T-helper 22 cell (primary cell): ENCODE results near the gene BRD7.

Source experiments
- DNase-seq: peaks from one replicate; pipeline ENCODE4 v3.0.0-alpha.2; 2020; ENCODE audit warnings: low read depth

BRD7 gene

DNA sequence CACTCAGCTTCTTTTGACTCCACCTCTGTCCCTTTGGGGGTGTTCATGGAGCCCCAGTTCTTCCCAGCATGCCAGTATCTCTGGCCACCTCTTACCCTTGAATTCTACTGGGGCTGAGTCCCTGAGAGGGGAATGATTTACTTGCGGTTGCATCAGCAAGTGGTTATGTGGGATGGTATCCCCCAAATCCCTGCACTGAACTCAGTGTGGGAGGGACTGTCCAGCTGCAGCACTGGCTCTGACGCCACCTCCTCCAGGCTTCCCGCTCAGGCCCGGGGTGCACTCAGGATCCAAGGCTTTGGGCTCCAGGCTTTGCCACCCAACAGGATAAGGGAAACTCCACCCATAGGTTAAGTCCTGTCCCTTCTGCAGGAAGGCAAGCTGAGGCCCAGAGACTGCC, 21.1 kb upstream of the BRD7 start:
- no peak for DNase-seq

DNA sequence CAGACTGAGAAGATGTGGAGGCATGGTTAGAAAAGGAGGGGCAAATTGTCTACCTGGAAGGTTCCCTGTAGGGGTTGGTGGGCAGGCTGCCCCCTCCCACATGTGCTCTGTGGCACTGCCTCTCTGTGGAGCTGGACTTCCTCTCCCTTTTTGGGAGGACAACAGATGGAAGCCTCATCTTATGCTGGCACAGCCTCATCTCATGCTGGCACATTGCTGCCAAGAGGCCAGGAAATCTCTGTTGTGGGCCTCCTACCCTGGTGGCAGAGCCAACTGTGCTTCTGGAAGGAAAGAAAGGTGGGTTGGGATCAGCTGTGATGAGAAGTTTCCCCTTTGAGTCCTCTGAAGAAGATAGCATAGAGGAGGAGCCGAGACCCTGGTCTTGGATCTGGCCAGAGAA, 19.7 kb upstream of the BRD7 start:
- DNase-seq = no peak

DNA sequence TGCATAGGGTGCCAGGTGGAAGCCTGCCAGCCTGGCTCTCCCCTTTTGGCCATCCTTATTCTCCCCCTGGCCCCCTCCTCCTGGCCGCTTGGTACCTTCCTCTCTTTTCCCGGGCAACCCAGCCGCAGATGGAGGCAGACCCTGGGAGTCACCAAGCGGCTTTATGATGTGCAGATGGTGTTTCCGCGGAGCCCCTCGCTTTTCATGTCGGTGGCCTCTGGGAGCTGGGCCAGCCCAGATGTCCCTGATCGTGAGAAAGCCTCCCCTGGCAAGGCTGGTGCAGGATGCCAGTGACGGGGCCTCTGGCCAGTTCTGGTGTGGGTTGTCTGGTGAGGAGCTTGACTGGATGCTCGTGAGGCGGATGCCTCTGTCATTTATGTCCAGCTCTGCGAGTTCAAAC, 18.0 kb upstream of the BRD7 start:
- DNase-seq = no peak

DNA sequence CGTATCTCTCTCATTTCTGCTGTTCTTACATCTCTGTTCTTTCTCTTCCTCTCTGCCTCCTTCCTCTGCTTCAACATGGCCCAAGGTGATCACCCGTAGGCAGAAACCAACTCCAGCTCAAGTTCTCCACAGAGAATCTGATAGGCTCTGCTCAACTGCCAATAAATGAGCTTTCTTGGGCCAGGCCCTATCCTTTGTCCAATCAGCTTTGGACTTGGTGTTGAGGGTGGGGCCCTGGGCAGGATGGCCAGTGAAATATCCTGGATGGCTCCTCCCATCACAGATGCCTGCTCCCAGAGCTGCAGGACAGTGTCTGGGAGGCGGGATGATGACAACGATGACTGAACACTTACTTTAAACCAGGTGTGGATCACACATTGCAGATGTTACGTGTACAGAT, 17.4 kb upstream of the BRD7 start:
- DNase-seq = no peak

DNA sequence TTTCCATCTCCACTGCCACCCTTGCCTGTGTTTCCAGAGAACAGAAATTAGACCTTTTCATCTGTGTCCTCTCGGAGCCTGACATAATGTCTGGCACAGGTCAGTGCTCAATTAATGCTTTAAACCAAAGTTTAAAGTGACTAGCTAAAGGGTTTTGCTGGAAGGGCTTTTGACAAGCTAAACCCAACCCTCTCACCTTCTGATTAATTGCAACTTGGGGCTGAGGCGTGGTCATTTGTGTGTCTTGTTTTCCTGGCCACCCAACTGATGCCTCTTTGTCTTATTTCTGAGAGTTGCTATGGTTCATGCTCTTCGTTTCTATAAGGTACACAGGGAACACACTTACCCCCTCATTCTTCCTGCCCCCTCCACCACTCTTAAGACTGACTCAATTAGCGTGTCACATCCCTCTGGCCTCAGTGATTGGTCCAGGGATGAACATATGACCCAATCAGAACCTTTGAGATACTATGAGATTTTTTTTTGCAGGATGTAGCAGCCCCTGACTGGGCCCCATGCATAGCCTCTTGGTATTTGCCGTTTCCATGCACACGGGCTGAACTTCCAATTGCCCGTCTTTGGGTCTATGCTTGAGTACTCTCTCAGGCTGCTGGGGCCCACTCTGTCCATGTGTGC, 15.8 kb upstream of the BRD7 start:
- no peak for DNase-seq

DNA sequence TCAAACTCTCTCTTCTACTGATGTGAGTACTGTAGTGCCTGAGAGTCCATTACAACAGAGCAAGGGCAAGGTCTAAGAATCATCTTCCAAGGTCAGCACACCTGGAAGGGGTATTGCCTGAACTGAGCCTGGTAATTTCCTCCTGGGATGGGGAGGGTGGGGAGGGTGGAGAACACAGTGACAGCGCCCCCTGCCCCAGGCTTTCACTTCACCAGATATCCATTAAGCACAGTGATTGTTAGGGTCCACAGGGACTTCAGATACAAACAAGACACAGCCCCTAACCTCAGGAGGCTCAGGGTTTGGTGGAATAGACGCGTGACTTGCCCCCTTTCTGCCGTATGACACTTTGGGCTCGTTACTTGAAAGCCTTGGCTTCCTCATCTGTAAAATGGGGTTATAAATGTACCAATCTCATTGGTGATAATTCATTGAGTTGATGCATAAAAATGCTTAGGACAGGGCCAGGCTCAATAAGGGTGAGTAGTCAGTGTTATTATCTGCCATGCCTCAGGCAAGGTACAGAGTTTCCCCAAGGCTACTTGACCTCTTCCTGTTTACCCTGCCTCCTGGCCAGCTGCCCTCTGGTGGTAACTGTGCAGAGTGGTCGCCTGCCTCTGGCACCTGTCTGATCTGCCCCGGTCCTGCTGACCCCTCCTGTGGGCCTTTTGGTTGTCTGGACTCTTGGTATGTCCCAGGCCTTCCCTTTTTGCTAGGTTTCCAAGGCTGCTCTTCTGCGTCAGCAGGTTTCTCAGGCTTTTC, 13.1 kb upstream of the BRD7 start:
- DNase-seq = no peak

DNA sequence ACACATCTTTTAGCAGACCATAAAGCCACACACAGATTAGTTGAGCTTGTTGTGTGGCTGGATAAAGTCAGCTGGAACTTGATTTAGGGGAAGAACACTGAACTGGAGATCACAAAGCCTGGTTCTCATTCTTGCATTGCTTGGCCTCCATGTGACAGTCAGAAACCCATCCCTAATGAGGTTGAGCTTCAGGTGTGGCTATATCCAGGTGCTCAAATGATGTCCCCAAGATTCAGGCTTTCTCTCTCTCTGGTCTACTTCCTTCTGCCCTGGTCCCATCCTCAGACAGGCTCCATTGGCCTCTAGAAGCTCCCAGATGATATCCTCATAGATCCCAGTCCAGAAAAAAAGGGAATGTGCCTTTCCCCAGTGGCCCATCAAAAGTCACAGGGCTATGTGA, 9.6 kb upstream of the BRD7 start:
- no peak for DNase-seq

DNA sequence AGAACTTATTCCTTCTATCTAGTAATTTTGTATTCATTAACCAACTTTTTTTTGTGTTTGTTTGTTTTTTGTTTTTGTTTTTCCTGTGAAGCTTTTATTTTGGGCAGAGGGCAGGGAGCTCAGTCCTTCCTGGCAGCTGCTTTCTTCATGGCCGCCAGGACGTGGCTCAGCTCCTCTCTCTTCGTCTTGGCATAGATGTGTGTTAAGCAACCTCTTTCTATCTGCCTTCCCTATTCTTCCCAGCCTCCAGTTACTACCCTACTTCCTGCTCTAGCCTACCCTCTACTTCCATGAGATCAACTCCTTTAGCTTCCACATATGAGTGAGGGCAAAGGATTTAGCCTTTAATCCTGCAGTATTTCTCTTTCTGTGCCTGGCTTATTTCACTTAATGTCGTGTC, 8.2 kb upstream of the BRD7 start:
- no peak for DNase-seq

DNA sequence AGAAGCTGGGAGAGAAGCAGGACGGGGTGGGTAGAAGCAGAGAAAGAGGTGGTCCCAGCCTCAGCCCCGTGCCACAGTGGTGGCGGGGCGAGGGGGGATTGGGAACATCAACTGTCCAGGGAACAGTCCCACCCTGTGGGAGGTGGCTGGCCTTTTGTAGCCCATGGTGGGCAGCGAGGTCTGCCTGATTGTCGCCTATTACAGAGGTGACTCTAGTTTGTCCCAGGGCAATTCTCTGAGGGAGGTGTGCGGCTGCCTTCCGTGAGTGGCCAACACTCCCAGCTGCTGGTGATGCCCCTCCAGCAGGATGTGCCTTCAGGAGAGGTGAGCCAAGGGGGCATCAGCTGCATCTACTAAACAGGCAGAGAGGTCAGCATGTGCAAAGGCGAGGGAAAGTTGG, 5.0 kb upstream of the BRD7 start:
- DNase-seq = no peak

DNA sequence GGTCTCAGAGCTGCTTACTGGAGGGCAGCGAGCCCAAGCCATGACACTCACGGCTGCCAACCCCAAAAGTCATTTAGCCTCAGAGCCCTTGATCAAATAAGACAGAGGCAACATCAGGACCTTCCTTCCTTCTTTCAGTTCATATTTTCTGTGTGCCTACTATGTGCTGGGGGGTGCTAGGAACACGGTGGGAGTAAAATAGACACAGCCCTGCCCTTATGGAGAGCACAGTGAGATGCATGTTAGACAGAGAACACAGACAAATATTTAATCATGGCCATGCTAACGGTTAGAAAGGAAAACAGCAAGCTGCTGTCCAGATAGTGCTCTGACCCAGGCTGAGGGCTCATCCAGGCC, 4.5 kb upstream of the BRD7 start:
- DNase-seq = no peak

DNA sequence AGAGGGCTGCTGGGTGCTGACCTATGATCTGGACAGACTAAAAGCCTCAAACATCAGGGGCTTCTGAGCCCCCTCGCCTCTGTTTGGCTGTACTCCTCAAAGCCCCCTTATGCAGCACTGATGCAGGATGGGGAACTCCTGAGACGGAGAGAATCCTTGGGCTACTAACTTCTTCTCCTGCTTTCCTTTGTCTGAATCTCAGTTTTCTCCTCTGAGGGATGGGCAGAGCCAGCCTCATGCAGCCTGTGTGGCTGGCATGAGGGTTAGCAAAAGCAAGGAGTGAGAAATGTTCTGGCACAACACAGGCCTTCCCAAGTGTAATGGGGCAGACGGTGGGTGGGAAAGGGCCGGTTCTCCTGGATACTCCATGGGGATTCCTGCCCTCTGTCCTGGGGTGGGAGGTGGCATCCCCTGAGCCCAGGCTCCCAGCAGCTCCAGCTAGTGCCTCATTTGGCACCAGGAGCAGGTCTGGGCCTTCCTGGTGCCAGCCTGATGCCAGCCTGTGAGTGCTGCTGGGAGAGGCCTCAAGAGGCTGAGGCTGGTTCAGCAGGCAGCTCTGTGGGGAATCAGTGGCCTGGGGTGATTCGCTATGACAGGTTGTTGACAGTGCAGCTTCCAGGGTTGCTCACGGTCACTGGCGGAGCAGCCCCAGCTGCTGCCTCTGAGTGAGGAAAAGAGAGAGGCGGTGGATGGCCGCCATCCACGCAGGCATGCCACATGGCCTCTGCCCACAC, 4.0 kb upstream of the BRD7 start:
- DNase-seq = no peak

DNA sequence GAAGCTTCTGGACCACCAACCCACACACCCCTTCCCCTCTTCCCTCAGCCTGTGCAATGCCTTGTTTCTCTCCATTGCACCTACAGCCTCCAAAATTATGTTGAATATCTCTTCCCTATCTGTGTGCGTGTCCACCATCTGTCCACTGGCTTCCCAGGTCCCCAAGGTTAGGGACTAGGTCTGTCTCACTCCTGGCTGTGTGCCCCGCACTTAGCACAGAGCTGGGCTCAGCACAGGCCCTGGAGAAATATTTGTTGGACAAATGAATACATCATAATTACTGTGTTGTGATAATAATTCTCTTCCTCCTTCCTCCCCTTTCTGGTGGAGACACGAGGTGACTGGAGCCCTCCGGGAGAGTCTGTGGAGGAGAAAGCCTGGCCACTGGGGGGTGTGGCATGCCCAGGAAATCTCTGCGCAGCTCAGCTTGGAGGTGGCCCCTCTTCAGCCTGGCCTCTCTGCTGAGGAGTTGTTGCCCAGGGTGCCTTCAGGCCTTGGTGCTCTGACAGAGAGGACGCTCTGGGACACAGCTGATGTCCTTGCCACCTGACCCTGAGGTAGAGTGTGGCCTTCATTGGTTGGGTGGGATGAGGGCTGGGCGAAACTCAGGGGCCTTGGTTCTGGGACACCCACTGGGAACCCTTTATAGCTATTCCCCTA, 3.3 kb upstream of the BRD7 start:
- DNase-seq = no peak

DNA sequence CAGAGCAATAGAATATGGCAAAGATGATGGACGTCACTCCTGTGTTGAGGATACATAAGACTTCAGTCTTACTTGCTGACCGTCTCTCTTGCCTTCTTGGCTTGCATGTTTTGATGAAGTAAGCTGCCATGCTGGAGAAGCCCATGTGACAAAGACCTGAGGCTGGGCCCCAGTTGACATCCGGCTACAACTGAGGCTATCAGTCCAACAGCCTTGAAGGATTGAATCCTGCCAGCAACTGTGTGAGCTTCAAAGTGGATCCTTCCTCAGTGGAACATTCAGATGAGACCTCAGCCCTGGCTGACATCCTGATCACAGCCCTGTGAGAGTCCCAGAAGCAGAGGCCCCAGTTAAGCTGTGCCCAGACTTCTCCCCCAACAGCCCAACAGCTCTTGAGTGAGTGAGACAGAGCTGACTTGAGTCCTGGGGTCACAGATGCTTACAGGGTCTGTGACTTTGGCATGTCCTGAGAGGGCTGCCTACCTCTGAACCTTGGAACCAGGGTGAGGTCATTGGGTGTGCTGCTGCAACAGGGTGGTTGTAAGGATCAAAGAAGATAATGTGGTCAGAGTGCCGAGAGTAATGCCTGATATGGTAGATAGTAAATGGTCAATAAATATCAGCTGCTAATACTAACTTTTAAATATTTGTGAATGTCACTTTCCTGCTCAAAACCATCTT, 2.4 kb upstream of the BRD7 start:
- DNase-seq = no peak

DNA sequence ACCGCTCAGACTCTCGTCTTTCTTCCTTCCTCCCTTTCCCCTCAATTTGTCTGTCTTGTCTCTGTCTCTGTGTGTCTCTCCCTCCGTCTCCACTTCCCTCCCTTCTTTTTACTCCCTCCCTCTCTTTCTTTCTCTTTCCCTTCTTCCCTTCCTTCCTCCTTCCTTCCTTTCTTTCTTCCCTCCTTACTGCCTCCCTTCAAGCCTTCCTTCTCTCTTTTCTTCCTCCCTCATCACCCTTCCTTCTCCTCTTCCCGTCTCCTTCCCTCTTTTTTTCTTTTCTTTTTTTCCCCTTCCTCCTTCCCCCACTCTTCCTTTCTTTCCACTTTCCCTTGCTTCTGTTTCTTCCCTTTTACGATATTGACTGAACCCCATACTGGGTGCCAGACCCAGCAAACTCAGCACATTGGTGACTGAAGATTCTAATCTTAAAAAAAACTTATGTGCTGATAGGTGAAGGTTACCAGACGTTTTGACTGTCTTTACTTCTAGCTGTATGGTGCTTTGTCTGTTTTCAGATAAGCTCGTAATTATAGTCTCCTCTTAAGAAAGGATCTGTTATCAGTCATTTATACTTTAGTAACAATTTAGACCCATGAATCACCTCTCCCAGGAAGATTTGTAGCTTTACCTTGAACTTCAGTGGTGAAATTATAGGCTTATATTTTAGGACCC, 481 bp upstream of the BRD7 start:
- DNase-seq = no peak

DNA sequence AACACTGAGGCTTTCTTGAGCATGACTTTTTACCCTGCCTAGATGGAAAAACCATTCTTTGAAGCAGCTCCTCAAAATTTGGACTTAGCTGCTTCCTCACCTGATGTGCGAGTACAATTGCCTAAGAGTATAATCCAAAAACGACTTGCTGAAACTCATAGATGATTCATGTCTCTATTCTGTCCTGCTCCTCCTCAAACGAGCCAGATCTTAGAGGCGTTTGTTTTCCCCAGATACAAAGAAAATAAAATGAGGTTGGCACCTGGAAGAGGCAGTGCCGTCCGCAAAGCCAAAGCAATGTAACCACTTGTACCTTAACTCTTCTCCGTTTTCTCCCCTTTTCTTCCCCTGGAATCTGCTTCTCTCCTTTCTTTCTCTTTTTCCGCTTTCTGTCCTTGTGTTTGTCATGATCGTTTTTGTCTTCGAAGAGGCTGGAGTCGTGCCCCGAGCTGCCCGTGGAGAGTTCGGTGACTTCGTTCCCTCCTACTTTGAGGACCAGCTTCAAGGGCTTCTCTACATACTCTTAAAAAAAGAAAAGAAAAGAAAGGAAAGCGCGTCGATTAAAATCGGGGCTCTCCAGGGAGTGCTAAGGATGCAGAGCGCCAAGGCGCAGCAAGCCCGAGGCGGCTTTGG, 895 bp downstream of the BRD7 start:
- no peak for DNase-seq

DNA sequence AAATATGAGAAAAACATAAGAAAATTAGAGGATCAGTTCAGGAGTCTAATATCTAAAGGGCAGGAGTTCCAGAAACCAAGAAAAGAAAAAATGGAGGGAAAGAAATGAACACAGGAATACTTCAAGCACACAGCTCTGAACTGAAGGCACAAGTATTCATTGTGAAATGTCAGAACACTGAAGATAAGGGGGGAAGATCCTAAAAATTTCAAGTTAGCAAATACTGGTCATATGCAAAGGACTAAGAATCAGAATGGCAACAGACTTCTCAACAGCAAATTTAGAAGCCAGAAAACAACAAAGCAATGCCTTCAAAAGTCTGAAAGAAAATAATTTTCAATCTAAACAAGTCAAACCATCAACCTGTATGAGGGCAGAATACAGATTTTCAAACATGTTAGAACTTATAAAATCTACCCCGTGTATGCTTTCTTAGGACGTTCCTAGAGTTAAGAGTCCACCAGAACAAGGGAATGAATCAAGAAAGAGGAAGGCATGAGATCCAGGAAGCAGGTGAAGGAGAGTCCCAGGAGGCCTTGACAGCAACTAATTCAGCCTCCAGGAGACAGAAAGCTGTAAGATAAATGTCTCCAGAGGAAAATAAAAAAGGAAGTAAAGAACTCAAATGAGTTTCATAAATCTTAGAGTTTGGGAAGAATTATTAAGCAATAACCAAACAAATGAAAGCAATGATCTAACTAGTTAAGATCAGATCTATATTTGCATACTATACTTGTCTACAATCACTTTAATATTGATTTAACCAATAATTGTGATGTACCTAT, 2.8 kb downstream of the BRD7 start:
- no peak for DNase-seq

DNA sequence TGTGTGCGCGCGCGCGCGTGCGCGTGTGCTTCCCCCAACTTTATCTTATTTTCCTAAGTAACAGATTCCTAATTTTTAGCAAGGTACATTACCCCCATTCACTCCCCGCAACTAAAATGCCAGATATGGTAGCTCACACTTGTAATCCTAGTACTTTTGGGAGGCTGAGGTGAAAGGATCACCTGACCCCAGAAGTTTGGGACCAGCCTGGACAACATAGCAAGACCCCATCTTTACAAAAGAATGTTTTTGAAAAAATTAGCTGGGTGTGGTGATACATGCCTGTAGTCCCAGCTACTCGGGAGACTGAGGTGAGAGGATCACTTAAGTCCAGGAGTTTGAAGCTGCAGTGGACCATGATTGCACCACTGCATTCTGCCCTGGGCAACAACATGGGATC, 5.1 kb downstream of the BRD7 start:
- DNase-seq = no peak

DNA sequence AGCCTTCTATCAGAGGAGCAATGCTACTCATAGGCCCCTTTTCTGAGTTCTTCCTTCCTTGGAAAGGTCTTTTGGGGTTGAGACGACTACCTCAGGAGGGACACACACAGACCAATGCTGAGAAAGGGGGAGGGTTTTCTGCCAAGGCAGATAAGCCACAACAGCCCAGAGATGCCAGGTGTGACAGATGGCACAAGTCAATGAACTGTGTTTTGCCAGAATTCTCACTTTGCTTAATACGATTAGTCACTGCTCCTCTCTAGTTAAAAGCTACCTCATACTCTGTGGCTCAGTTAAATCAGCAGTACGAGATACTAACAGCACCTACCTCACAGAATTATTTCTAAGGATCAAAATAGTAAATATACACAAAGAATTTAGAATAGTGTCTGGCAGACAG, 8.0 kb downstream of the BRD7 start:
- no peak for DNase-seq

DNA sequence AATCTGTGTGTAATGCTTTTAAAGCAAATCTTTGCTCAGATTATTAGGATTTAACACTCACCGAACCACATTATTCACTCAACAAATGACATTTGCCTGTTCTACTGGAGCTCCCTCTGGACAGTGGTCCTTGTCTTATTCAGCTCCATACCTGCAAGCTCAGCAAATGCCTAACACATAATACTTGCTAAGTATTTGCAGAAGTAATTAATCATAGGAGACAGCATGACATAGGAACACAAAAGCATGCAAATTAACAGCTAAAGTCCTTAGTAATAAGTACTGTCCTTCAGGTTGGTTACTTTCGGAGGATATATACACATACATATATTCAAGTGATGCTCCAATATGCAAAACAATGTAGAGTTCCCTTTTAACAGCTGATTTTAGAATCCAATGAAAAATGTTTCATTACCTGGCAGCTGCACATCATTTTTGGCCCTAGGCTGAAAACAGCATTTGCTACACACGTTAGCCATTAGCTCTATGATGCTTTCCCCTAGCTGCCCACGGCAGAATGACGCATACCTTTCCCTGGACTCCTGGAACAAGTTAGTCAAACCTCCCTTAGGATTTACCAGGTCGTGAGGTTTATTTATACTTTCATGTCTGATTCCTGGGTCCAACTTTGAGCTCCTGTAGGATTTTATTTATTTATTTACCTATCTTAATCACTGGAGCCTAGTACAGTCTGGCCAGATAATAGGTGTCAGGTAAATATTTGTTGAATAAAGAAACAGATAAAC, 8.6 kb downstream of the BRD7 start:
- no peak for DNase-seq

DNA sequence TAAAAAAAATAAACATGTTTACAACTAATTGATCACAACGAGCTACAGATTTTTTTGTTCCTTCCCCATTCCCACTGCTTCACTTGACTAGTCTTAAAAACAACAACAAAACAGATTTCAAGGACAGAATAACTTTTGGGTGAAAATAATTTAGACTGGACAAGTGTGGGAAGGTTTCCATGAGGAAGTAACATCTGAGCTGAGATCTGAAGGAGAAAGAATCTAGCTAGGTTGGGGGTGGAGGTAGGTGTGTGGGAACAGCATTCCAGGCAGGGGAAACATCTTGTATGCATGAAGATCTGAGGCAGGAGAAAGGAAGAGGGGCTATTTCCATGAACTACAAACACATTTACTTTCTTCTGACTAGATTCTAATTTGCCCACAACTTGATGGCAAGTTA, 9.2 kb downstream of the BRD7 start:
- no peak for DNase-seq
